Keratinocyte (primary cell): Measurements from ENCODE around the gene TEKT3.

Experiments
- EZH2 ChIP-seq: IDR thresholded peaks from one replicate; pipeline ENCODE4 v1.6.1; 2012; ENCODE audit warnings: inconsistent platforms, mild to moderate bottlenecking, low read length, moderate library complexity
- TF ChIP-seq, protein P1 (sequence below), 3 experiments: IDR thresholded peaks in 1 of 3; conservative IDR thresholded peaks in 1 of 3; optimal IDR thresholded peaks in 1 of 3; 2 replicates in 2 of 3; 3 replicates in 1 of 3; pipeline versions ENCODE3 to v1.5.1; 2011; ENCODE audit warnings: low read length in 3 of 3, mild to moderate bottlenecking in 3 of 3, moderate library complexity in 2 of 3, control low read depth in 1 of 3, inconsistent platforms in 1 of 3; ENCODE audit not compliant: insufficient read depth in 2 of 3; ENCODE audit errors: extremely low read depth in 1 of 3

DNA sequence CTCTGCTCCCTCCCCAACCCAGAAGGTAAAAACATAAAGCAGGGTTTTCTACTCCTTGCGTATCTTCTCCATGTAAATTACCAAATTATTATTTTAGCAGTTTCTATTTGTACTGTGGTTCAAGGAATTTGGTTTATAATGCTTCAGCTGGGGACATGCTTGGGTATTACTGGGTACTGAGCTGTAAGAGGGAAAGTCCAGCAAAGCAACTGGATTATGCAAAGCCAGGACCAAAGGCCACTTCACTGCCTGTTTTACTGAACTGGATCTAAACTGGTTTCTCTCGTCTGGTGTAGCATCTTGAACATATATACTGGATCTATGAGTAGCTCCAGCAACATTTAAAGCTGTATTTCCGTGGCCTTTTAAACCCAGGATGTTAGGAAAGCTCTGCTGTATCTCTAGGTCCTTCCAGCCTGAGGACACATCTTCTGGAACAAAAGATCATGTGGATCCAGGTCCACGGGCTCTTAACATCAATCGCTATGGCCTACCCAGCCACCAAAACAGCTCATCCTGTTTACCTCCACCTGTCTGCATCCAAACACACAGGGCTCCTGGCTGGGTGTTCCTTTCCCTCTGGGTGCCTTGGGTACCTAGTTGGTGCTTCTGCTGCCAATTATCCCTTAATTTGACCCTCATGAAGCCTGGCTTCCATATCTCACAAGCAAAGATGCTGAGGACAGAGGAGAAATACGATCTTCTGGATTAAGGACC, 83.4 kb downstream of the TEKT3 start:
- TF ChIP-seq, protein P1, sequence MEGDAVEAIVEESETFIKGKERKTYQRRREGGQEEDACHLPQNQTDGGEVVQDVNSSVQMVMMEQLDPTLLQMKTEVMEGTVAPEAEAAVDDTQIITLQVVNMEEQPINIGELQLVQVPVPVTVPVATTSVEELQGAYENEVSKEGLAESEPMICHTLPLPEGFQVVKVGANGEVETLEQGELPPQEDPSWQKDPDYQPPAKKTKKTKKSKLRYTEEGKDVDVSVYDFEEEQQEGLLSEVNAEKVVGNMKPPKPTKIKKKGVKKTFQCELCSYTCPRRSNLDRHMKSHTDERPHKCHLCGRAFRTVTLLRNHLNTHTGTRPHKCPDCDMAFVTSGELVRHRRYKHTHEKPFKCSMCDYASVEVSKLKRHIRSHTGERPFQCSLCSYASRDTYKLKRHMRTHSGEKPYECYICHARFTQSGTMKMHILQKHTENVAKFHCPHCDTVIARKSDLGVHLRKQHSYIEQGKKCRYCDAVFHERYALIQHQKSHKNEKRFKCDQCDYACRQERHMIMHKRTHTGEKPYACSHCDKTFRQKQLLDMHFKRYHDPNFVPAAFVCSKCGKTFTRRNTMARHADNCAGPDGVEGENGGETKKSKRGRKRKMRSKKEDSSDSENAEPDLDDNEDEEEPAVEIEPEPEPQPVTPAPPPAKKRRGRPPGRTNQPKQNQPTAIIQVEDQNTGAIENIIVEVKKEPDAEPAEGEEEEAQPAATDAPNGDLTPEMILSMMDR (optimal IDR thresholded peaks at IDR 0.05 in 1 of 3, IDR thresholded peaks at IDR 0.05 in 1 of 3, conservative IDR thresholded peaks at IDR 0.05 in 1 of 3; ENCODE audit: extremely low read depth in 1 of 3, insufficient read depth in 2 of 3, low read length in 3 of 3), result no peak
- no peak for TF ChIP-seq EZH2
